IPS DF 4.7 (cell line): ENCODE results near the gene JMJD7.

Source experiments
- DNase-seq: peaks from one replicate; pipeline ENCODE4 v3.0.0-alpha.2; 2013; ENCODE audit warnings: low spot score; ENCODE audit errors: extremely low read depth

The JMJD7 gene

DNA sequence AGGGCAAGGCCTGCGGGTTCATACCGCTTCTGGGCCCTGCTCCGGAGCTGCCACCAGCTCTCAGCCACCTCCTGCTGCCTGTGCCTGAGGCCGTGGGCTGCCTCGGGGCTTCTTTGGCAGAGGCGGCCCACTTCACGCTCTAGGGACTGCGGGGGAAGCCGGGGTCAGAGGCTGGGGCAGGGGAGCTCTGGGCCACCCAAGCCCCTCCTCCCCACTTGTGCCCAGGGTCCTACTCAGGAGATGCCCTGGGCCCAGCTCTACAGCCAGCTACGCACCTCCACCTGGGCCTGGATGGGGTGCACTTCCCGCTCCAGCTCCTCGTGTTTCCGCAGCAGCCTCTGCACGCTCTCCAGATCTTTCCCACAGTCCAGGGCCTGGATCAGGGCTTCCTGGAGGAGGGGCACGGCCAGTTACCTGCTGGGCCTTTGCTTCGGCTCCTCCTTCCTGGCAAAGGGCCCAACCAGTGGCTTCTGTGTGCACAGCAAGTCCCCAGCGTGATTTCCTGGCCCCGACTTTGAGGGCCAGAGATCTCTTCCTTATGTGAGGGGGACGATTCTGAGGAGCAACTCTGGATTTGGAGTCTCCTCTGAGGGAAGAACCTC lies 34.7 kb downstream of the JMJD7 start:
- DNase-seq, result no peak

GRCh38 chr15:41865490-41866055 lies 37.7 kb downstream of the JMJD7 start:
- DNase-seq, result no peak

- no peak for DNase-seq
These were observed 38.4 kb downstream of the JMJD7 start for GRCh38 chr15:41866263-41866703.

- no peak for DNase-seq
These were observed 39.1 kb downstream of the JMJD7 start for GRCh38 chr15:41866872-41867579.

DNA sequence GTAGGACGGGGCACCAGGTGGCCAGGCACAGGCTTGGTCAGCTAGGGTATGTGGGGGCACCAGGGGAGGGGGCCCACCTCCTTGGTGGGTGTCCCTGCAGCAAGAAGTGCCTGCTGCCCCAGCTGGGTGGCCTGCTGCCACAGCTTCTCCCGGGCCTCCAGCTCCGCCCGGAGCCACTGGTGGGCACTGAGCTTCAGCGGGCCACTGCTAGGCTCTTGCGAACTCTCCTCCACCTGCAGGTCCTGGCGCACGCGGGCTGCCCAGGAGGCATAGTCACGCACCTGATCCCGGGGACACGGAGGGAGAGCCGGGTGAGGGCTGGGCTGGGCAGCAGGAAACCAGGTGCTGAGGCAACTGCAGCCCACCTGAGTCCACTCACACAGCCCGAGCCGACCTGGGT lies 40.4 kb downstream of the JMJD7 start:
- no peak for DNase-seq

DNA sequence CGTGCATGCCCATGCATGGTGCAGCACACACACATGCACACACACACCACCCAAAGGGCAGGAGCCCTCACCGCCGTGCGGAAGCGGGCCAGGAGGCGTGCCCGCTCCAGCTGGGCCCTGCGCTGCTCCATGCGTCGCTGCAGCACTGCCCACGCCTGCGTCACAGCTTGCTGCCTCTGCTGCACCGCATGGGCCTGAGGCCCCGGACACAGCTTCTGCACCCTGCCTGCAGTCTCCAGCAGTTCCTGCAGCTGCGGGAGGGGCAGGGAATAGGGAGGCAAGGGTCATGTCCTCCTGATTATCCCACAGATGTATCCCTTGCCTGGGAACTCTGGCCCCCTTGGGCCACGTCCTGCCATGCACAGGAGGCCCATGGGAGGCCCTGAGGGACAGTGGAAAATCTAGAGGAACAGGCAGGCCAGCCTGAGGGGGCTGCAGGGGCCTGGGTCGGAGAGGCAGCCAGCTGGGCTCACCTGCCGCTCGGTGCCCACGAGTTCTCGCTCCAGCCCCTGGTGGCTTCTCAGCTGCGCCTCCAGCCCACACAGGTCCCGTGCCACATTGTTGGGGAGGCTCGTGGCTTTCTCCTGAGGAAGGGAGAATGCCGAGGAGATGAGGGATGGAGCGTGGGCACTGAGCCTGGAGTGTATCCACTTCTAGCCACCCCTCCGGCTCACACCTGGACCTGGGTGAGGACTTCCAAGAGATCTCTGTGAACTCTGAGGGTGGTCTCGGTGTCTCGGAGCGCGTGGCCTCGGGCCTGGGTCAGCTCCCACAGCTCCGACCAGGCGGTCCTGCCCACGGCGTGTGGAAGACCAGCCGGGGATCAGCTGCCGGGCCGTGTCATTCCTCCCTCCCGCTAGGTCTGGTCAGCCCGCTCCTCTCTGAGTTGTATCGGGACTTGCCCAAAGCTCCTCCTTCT lies 42.1 kb downstream of the JMJD7 start:
- DNase-seq, result no peak

- DNase-seq, result no peak
These were observed 42.8 kb downstream of the JMJD7 start for GRCh38 chr15:41870689-41871081.

GRCh38 chr15:41871175-41871905 lies 43.4 kb downstream of the JMJD7 start:
- DNase-seq, result no peak

DNA sequence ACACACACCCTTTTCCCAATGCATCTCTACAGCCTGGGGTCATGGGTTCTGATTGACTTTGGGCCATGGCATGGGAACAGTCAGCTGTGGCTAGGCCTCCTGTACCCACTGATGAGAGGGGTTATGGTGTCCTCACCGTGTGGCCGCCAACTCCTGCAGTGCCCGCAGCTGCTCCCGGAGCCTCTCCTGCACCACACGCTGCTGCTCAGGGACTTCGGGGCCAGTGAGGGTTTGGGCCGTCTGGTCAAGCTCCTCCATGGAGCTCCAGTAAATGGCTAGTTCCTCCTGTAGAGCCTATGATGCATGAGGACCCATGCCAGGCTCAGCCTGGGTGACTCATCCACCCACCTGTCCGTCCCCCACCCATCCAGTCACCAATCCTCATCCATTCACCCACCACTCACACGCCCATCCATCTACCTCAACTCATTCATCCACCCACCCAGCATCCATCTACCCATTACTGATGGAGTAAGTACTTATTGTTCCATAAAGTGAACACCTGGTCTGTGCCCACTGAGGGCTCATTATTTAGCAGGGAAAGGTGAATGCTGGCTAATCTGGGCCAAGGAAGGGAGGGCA lies 44.4 kb downstream of the JMJD7 start:
- no peak for DNase-seq

- DNase-seq, result no peak
These were observed 45.8 kb downstream of the JMJD7 start for GRCh38 chr15:41873711-41874110.

DNA sequence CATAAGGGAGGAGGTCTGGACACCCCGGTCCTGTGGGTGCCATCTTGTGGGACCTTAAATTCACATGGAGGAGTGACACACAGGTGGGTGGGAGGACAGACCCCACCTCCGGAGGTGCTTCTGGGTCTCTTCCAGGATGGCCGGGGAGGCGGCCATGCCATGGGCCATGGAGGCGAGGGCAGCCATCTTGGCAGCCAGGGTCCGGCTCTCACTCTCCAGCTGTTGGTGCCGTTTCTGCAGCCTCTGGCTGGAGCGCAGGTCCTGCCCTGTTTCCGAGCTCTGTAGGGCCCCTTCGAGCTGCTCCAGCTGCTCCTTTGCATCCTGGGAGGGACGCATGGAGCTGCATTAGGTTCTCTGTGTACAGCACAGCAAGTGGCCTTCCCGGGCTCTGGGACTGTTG lies 46.8 kb downstream of the JMJD7 start:
- no peak for DNase-seq

DNA sequence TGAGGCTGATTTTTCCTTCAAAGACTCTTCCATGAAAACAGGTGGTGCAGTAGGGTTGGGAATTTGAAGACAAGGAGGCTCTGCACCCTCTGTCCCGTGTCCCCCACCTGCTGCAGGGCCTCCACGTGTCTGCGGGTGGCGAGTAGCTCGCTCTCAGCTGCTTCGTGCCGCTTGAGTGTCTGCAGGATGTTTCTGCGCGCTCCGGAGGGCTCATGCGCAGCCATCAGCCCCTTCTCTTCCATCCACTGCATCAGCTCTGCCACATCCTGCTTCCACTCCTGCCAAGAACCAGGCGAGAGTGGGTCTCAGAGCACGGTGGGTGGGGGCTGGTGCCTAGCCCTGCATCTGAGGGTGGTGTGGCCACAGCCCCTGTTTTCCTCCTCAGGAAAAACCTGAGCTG lies 48.1 kb downstream of the JMJD7 start:
- DNase-seq, result no peak

GRCh38 chr15:41876689-41877088 lies 48.8 kb downstream of the JMJD7 start:
- DNase-seq, result no peak

DNA sequence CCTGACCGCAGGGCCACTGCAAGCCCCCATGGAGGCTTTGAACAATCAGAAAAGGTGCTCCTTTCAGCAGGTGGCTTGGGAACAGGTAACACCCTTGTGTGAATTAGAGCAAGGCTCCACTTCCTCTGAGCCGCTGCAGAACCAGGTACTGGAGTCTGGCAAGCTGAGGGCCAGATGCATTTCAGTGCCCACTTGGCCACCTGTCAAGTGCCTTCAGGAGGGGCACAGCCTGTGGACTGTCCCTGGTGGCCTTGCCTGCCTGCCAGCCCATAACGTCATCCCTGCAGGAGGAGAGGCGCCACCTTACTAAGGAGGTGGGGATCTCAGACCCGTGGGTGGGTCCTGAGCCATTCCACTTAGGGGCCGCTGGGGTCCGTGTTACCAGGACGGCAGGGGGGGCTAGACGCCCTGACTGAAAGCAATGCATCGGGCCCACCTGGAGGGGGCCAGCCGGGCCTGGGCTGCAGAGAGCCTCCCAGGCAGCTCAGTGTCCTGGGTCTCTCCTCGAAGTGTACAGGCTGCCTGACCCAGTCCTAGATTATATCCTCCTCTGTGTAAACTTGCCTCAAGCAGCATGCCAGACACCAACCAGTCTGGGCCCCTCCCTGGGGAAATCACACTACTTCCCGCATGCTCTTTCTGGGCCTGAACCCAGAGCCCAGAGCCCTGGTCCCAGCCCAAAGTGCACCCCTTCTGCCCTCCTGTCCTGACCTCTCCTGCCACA lies 49.9 kb downstream of the JMJD7 start:
- DNase-seq, result no peak

GRCh38 chr15:41878355-41878699 lies 50.4 kb downstream of the JMJD7 start:
- no peak for DNase-seq

DNA sequence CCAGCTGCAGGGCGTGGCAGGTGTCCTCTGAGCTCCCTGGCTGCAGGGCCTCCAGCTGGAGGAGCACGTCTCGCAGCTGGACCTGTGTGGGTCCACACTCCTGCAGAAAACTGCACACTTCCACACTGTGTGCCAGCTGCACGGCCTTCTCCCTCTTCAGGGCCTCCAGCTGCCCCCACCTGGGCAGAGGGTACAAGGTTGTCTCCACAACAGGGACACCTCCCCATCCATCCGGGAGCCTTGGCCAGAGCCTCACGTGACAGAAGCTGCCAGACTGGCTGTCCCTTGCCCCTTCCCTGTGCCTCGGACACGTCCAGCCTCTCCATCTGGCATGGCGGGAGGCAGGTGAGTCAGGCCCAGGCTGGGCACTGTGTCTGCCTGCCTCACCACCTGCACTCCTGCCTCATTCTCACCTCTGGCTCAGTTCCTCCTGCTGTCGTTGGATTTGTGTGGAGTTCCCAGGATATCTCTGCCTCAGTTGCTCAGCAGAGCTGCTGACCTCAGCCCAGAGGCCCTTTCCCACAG lies 51.5 kb downstream of the JMJD7 start:
- DNase-seq, result no peak

- no peak for DNase-seq
These were observed 52.4 kb downstream of the JMJD7 start for GRCh38 chr15:41880156-41880877.

GRCh38 chr15:41881086-41881485 lies 53.2 kb downstream of the JMJD7 start:
- DNase-seq, result no peak

GRCh38 chr15:41881550-41881919 lies 53.6 kb downstream of the JMJD7 start:
- DNase-seq, result no peak
